ENCODE data around the gene PTCH2.
"Not testable (repeated sequence)": the region's sequence is repeated elsewhere in the genome, so short reads cannot be mapped to it uniquely, and the experiment has no call there.

PTCH2 gene

DNA sequence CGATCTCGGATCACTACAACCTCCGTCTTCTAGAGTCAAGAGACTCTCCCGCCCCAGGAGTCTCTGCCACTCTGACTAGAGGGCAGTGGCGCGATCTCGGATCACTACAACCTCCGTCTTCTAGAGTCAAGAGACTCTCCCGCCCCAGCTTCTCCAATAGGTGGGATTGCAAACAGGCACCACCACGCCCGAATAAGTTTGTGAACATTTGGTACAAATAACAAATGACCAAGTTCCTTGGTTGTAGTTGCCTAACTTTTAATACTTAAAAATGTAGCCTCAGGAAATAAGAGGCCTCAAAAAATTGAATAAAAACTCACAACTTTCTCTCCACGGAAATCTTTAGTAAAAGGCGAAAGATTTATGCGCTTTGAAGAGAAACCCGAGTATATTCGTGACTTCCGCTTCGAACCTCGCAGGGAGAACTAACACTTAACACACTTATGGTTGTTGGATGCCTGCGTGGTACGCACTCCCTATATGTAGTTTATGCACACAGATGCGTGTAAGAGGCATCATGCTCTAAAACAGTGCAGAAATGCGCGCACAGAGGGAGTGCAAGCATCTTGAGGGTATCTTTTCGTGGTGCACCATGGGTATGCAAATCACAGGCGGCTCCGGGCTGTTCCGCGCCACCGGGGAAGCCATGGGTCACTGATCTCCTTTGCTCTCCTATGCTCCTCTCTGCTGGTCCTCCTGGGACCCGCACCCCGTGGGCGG lies 23.3 kb downstream of the PTCH2 start:
- no peak for TF ChIP-seq ZNF274 (IDR thresholded peaks at IDR 0.05; ENCODE audit: low read depth, low read length)
- H3K4me3 ChIP-seq (ENCODE audit: low read length), result peak overlapping the region; percentile 74; the same call in 1 of the 2 replicates

DNA sequence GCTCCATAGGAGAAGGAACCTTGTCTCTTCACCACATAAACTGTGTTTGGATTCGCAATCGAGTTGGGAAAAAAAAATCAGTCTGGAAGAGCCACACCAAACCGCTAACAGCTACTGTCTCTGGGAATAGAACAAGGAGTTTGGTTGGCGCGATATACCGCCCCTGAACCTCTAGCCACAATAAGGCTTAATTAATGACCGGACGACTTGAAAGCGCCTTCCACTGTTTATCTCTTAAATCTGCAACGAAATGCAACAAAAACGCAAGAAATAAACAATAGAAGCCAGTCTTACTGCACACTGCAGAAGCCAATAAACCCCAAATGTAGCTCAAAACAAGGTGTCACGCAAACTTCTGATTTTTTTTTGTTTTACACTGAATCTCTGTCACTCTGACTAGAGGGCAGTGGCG lies 23.9 kb downstream of the PTCH2 start:
- no peak for TF ChIP-seq ZNF274 (IDR thresholded peaks at IDR 0.05; ENCODE audit: low read depth, low read length)
- H3K4me3 ChIP-seq (ENCODE audit: low read length), result peak overlapping the region; percentile 74

DNA sequence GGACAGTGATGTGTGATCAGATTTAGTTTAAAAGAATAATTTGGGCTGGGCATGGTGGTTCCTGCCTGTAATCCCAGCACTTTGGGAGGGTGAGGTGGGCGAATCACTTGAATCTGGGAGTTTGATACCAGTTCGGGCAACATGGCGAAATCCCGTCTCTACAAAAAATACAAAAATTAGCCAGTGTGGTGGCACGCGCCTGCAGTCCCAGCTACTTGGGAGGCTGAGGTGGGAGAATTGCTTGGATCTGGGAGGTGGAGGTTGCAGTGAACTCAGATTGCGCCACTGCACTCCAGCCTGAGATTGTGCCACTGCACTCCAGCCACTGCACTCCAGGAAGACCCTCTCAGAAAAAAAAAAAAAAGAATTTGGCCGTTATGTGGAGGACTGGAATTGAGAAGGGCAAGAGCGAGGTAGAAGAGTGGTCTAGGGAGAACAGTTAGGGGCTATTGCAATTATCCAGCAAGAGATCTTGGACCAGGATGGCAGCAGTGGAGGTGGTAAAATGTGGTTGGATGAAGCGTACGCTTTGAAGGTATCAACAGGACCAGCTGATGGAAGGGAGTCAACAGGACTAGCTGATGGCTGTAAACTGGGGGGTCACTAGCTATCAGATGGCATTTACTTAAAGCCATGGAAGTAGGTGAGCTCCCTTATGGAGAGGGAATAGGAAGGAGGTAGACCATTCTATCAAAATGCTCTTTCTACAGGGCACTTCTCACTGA lies 25.1 kb downstream of the PTCH2 start:
- no peak for TF ChIP-seq ZNF274 (IDR thresholded peaks at IDR 0.05; ENCODE audit: low read depth, low read length)
- no peak overlapping the region for H3K4me3 ChIP-seq (ENCODE audit: low read length)

DNA sequence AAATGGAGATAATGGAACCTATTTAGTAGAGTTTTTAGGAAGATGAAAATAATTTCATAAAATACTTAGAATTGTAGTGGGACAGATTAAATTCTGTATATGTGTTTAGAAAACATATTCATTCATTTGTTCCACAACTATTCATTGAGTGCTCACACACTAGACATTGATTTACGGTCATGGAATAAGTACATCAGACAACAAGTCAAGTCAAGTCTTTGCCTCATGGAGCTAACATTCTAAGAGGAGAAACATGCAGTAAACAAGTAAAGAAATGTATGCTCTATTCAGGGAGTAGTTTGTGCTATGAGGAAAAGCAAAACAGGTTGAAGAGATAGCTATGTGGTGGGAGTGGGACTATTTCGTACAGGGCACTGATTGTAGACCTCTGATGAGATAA lies 25.7 kb downstream of the PTCH2 start:
- no peak overlapping the region for H3K4me3 ChIP-seq (ENCODE audit: low read length)
- TF ChIP-seq ZNF274 (IDR thresholded peaks at IDR 0.05; ENCODE audit: low read depth, low read length), result no peak

DNA sequence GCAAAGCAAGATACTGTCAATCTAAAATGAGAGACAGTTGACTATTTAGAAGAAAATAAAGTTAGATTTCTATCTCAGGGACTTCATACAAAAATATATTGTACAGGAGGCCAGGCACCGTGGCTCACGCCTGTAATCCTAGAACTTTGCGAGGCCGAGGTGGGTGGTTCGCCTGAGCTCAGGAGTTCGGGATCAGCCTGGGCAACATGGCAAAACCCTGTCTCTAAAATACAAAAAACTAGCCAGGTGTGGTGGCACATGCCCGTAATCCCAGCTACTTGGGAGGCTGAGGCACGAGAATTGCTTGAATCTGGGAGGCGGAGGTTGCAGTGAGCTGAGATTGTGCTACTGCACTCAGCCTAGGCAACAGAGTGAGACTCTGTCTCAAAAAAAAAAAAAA lies 27.1 kb downstream of the PTCH2 start:
- H3K4me3 ChIP-seq (ENCODE audit: low read length), result not testable (repeated sequence)

DNA sequence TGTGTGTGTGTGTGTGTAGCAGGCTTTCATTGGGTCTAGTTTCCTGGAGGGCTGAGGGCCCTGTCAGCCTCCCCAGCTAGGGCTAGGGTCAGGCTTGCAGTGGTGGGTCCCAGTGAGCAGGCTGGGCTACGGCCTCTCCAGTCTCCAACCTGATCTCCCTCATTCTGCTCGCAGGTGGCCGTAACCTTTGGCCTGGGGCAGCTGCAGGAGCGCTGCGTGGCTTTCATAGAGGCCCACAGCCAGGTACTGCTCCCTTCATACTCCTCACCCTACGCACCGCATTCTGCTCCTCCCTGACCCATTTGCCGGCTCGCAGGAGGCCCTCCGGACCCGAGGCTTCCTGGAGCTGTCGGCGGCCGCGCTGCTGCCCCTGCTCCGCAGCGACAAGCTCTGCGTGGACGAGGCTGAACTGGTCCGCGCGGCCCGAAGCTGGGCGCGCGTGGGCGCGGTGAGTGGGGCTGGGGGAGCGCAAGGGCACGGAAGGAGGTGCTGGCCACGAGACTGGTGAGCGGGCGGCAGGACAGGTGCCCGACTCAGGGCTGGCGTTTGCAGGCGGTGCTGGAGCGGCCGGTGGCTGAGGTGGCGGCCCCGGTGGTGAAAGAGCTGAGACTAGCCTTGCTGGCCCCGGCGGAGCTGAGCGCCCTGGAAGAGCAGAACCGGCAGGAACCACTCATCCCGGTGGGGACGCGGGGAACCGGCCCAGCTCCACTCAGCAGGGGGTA lies 30.1 kb downstream of the PTCH2 start:
- H3K4me3 ChIP-seq (ENCODE audit: low read length), result no peak overlapping the region; the same call in 1 of the 2 replicates
- TF ChIP-seq ZNF274 (IDR thresholded peaks at IDR 0.05; ENCODE audit: low read depth, low read length), result no peak

DNA sequence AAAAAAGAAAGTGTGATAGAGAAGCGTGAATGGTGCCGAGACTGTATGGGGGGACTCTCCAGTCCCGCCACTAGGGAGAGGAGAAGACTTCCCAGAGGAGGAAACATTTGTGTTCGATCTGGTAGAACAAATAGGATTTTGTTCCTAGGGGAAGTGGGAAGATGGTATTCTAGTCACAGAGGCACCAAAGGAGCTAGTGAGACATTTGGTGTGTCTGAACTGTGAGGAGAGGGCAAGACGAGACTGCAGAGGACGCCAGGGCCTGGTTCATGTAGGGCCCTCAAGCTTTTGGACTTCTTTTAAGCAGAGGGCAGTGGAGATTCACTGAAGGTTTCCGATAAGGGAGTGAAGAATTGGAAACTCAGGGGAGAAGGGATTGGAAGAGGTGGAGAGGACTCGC lies 31.8 kb downstream of the PTCH2 start:
- no peak for TF ChIP-seq ZNF274 (IDR thresholded peaks at IDR 0.05; ENCODE audit: low read depth, low read length)

DNA sequence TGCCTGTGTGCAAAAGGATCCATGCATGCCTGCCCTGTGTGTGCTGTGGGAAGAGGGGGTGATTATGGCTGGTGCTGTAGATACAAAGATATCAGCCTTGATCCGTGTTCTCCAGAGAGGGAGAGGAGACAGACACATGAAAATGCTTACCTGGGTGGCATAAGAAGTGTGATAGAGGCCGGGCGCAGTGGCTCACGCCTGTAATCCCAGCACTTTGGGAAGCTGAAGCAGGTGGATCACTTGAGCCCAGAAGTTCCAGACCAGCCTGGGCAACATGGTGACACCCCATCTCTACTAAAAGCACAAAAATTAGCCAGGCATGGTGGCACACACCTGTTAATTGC lies 32.3 kb downstream of the PTCH2 start:
- not testable (repeated sequence) for H3K4me3 ChIP-seq (ENCODE audit: low read length)

More for the DNA sequence above, 31.8 kb downstream of the PTCH2 start:
- H3K4me3 ChIP-seq (ENCODE audit: low read length), result no peak overlapping the region

DNA sequence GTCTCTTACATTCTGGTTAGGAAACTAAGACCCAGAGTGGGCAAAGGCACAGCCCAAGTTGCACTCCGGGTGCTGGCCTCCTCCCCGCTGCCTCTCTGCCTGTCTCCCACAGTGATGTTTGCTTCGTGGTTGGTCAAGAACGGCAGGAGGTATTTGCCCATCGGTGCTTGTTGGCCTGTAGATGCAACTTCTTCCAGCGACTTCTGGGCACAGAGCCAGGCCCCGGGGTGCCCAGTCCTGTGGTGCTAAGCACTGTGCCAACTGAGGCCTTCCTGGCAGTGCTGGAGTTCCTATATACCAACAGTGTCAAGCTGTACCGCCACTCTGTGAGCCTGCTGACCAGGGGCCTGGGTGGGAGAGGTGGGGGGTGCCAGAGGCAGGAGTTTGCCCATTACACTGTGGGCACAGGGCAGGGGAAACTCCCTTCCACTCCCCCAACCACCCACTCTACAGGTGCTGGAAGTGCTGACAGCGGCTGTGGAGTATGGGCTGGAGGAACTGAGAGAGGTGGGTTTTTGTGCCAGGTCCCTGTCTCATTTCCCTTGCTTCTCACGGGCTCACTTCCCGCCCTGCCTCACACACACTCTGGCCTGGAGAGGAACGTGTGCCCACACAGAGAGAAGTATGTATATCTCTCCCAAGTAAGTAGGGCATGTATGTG lies 32.8 kb downstream of the PTCH2 start:
- H3K4me3 ChIP-seq (ENCODE audit: low read length), result no peak overlapping the region
- no peak for TF ChIP-seq ZNF274 (IDR thresholded peaks at IDR 0.05; ENCODE audit: low read depth, low read length)

DNA sequence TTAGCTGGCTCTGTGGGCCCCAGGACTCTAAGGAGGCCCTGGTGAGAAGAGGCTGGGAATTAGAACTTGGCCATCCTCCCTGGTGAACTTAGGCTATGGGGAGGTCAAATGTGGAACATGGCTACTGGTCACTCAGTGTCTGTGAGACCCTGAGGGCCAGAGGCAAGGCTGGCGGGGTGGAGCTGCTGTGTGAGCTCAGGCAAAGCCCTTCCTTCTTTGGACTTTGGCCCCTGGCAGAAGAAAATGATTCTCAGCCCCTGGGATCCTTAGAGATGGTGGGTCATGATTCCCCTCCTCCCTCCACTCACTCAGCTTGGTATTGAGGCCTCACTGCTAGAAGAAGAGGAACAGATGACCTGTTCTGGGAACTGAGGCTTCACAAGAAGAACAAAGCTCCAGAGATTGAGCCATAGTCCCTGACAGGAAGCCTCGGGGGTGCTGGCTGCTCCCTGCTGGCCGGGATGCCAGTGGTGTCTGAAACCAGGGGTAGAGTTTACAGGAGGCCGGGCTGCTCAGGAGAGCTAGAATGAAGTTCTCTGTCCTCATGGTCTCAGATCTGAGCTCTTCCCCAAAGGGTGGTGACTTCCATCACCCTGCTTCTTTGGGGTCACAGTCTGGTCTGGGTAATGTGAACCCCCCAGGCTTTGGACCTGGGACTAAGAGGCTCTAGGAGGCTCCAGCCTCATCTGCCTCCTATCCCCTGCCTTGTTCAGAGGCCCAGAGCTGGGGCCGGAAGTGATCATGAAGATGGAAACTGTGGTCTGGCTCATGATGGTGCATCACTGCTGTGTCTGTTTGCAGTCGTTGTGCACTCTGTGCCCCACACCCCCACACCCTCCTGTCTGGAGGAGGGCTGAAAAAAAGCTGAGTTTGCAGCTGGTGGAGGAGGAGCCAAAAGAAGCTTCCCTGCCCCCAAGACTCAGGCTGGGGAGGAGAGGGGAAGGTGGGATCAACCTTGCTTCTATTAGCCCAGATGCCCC lies 33.8 kb downstream of the PTCH2 start:
- no peak overlapping the region for H3K4me3 ChIP-seq (ENCODE audit: low read length)

DNA sequence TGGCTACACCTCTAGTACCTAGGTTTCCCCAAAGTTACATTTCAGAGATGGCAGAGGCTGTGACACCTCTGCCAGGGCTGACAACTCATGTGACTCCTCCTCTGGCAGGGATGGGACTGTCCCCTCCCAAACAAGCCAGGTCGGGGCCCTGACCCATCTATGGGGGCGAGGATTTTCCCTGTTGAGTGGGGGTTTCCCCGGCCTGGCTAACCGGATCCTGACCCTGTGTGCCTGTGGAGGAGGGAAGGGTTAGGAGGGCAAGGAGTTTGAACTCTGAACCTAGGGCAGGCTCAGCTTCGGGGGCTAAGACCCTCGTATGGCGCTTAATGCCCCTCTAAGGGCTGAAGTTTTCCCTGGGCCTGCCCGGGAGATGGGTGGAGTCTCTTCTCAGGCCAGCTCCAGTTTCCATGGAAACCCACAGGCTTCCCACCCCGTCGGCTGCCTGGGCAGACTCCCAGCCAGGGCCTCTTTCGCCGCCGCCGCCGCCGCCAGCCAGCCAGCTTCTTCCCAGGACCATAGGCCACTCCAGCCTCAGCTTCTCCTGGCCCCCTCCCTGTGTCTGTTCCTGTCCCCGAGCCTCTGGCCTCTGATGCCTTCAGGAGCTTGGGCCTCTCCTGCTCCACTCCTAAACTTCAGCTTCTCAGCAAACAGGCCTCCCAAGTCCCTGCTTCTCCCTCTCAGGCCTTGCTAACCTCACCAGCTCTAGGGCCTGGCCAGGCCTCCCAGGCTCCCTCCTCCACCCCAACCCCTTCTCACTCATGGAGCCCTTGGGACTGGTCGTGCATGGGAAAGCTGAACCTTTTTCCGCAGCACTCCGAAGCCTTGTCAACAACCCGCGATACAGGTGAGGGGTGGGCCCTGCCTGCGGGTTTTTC lies 34.8 kb downstream of the PTCH2 start, which contains the start of gene BTBD19:
BTBD19 (plus strand) TSS at position 461 of the 875 bp plus-strand sequence; CDS start at position 759, 298 bp downstream.
- no peak within 1 kb of the TSS for H3K4me3 ChIP-seq (ENCODE audit: low read length)
- no peak for TF ChIP-seq ZNF274 (IDR thresholded peaks at IDR 0.05; ENCODE audit: low read depth, low read length)

More for the DNA sequence above, 33.8 kb downstream of the PTCH2 start:
- no peak for TF ChIP-seq ZNF274 (IDR thresholded peaks at IDR 0.05; ENCODE audit: low read depth, low read length)

DNA sequence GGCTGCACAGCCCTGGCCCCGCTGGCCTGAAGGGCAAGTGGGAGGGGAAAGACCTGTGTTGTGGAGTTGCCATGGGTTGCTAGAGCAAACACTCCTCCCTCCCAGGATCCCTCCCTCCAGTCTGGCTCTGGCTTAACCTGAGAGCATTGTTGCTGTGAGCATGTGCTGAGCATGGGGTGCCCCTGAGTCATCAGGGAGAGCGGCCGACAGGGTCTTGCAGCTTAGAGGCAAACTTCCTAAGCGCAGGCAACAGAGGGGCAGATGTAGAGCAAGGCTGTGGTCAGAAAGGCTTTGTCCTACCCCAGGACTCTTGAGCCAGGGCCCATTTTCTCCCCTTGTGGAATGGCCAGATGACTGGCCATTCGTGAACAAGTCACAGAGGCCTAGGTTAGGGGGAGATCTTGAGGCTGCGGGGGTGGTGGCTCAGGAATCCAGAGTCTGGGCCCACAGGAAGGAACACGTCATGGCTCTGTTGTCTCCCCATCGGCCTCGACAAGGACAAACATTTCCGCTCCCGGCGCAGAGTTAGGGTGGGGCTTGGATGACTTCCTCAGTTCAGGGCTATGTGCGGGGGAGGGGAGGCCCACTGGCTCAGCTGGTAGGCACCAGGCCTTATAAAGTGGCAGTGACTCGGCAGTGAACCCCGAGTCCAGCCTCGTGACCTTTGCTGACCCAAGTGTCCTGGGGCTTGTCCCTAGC lies 35.5 kb downstream of the PTCH2 start:
- TF ChIP-seq ZNF274 (IDR thresholded peaks at IDR 0.05; ENCODE audit: low read depth, low read length), result no peak
- H3K4me3 ChIP-seq (ENCODE audit: low read length), result no peak overlapping the region
